Brain microvascular endothelial cell (primary cell): Measurements from ENCODE around the gene METTL23.

Source experiments
- DNase-seq: peaks from one replicate; pipeline ENCODE4 v3.0.0-alpha.2; 2020
- H3K27ac ChIP-seq: fragments of 250-450 bp; sonication (Bioruptor Pico); 2 replicates; pipeline ENCODE4 v1.5.1; 2020; ENCODE audit warnings: mild to moderate bottlenecking, moderate library complexity
- H3K27me3 ChIP-seq: fragments of 250-450 bp; sonication (Bioruptor Pico); replicated peaks from 2 replicates; pipeline ENCODE4 v1.5.1; 2020; ENCODE audit warnings: mild to moderate bottlenecking
- H3K36me3 ChIP-seq: fragments of 250-450 bp; sonication (Bioruptor Pico); replicated peaks from 2 replicates; pipeline ENCODE4 v1.5.1; 2020; ENCODE audit warnings: mild to moderate bottlenecking
- H3K4me3 ChIP-seq: 2 replicates; pipeline ENCODE4 v1.5.1; 2011; ENCODE audit warnings: low read depth, mild to moderate bottlenecking, control low read depth, low read length, moderate library complexity
- in situ Hi-C: cut with HindIII; loops from 2 replicates; pipeline ENCODE4 v1.10.0; 2017; ENCODE audit warnings: low sequenced_read_pairs, low pct_ligation_motif_present
- TF ChIP-seq, protein P1 (sequence below): IDR thresholded peaks from 2 replicates; pipeline ENCODE4 v1.5.1; 2011; ENCODE audit warnings: low read depth, mild to moderate bottlenecking, moderate library complexity, low read length, control low read depth, inconsistent platforms; ENCODE audit errors: missing control alignments

The METTL23 gene

DNA sequence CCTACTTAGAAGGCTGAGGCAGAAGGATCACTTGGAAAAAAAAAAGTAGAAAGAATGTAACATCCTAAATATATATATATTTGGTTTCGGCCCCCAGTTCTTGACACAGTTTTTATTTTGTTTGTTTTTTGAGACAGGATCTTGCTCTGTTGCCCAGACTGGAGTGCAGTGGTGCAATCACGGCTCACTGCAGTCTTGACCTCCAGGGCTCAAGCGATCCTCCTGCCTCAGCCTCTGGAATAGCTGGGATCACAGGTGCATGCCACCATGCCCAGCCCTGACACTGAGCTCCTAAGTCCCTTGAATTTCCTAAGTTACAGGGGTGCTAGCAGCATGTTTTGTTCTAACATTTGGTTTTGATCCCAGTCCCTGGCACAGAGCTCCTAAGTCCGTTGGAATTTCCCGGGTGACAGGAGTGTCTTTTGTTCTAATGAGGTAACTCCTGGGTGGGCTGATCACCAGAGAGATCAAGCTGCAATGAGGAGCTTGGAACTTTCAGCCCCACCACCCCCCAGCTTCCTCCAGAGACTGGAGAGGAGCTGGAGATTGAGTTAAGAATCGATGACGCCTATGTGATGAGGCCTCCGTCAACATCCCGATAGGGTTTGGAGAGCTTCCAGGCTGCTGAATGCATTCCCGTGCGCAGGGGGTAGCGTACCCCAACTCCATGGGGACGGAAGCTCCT is 35.9 kb upstream of the METTL23 start:
- Histone ChIP-seq H3K4me3 (no peak overlapping the region), H3K27ac (no peak overlapping the region), H3K27me3 (no peaks in the 10 kb centered on the region), H3K36me3 (peaks cover 12% of the 10 kb centered on the region)
- in situ Hi-C loops: no loop called here
- TF ChIP-seq, protein P1, sequence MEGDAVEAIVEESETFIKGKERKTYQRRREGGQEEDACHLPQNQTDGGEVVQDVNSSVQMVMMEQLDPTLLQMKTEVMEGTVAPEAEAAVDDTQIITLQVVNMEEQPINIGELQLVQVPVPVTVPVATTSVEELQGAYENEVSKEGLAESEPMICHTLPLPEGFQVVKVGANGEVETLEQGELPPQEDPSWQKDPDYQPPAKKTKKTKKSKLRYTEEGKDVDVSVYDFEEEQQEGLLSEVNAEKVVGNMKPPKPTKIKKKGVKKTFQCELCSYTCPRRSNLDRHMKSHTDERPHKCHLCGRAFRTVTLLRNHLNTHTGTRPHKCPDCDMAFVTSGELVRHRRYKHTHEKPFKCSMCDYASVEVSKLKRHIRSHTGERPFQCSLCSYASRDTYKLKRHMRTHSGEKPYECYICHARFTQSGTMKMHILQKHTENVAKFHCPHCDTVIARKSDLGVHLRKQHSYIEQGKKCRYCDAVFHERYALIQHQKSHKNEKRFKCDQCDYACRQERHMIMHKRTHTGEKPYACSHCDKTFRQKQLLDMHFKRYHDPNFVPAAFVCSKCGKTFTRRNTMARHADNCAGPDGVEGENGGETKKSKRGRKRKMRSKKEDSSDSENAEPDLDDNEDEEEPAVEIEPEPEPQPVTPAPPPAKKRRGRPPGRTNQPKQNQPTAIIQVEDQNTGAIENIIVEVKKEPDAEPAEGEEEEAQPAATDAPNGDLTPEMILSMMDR: no peak
- DNase-seq: no peak

DNA sequence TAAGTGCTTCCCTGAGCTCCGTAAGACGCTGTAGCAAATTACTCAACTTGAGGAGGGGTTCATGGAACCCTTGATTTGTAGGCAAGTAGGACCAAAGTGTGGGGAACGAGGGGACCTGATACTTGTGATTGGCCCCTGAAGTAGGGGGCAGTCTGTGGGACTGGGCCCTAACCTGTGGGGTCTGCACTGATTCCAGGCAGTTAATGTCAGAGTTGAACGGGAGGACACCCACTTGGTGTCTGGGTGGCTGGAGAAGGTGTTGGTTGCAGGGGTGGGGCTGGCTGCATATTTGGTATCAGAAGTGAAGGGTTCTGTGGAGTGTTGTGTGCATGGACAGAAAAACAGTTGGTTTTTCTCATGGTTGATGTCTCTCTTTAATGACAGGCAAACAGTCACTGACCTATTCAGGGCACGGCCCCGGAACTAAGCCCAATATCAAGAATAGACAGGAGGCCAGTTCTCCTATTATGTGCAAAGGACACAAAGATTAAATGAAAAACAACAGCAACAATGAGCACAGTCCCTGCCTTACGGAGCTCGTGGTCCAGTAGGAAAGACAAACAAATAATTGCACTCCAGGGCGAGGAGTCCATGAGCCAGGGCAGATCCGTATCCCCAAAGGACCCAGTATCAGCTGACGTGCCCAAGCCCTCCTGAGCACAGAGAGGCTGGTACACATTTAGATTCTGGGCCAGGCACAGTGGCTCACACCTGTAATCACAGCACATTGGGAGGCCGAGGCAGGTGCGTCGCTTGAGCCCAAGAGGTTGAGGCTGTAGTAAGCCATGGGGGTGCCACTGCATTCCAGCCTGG is 35.1 kb upstream of the METTL23 start:
- TF ChIP-seq, protein P1: no peak
- Histone ChIP-seq H3K27ac (no peak overlapping the region), H3K36me3 (peaks cover 13% of the 10 kb centered on the region), H3K27me3 (no peaks in the 10 kb centered on the region), H3K4me3 (no peak overlapping the region)
- in situ Hi-C loops: no loop called here
- no peak for DNase-seq

DNA sequence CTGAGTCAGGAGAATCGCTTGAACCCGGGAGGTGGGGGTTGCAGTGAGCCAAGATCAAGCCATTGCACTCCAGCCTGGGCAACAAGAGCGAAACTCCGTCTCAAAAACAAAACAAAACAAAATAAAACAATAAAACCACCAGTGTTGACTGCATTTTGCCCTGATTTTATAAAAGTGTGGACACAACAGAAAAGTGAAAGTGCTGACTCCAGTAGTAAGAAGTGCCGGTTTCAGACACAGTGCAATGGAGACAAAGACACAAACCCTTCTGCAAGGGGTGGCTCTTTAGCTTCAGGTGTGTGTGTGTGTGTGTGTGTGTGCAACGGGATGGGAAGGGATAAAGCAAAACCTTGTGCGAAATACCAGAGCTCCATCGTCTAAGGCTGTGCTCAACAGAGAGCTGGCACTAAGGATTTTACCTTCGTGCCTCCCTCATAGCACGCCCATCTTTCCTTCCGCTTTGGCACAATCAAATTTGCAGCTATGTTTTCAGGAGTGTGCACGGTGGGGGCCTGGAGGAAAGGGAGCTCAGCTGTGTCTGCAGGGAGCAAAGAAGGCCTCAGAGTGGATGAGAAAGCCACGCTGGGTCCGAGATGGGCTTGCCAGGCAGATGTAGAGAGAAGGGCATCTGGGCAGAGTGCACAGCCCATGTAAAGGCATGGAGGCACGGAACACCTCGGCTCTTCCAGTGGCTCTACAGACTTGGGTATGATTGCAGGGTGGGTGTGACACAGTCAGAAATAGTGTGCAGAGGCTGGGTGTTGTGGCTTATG is 31.4 kb upstream of the METTL23 start:
- in situ Hi-C loops: no loop called here
- peaks cover 4% of the 10 kb centered on the region for H3K36me3 ChIP-seq
- DNase-seq: no peak
- TF ChIP-seq, protein P1: no peak
- no peak overlapping the region for H3K4me3 ChIP-seq
- no peak overlapping the region for H3K27ac ChIP-seq
- no peaks in the 10 kb centered on the region for H3K27me3 ChIP-seq

DNA sequence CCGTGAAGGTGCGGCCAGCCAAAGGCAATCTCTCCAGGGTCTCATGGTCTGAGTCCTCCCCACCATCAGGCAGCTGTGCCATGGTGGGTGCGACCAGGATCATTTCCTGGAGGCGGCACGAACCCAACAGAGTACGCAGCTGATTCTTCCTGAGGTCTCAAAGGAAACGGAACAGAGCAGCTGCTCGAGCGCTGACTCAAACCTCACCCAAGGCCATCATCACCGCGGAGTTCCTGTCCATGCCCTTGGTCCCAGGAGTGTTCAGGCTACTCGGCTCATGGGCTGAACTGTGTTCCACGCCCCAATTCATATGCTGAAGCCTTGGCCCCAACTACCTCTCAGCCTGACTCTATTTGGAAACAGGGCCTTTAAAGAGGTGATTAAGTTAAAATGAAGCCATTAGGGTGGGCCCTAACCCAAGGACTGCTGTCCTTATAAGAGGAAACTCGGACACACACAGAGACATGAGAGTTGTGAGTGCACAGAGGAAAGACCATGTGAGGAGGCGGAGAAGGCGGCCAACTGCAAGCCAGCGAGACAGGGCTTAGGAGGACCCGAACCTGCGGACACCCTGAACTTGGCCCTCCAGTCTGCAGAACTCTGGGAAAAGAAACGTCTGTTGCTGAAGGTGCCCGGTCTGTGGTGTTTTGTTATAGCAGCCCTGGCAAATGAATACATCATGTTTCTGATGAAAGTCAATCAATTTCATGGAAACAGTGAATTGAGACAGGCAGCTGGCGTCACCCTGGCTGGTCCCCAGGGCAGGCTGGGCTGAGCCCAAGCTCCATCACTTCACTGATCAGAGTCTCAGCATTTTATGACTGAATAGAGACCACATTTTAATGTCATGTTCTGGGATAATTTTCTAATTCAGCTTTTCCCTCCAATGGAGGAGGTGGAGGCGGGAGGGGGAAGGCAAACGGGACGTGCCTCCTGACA is 29.6 kb upstream of the METTL23 start:
- H3K36me3 ChIP-seq: peaks cover 4% of the 10 kb centered on the region
- DNase-seq: peak; percentile 77
- no peaks in the 10 kb centered on the region for H3K27me3 ChIP-seq
- H3K4me3 ChIP-seq: no peak overlapping the region
- in situ Hi-C loops: no loop called here
- H3K27ac ChIP-seq: peak overlapping the region; percentile 79
- TF ChIP-seq, protein P1: no peak
